ENCODE measurements around the gene ATF6. TPM values are rescaled to one million over a fixed set of nuclear protein-coding genes. Genes with fewer than 3 reads are reported as not detected.
A peak's percentile ranks its signal among the peaks of the same experiment; 100 is the strongest.

Gene ATF6
- total RNA-seq, 1 experiment from 2014 or later, result 10.6 TPM

DNA sequence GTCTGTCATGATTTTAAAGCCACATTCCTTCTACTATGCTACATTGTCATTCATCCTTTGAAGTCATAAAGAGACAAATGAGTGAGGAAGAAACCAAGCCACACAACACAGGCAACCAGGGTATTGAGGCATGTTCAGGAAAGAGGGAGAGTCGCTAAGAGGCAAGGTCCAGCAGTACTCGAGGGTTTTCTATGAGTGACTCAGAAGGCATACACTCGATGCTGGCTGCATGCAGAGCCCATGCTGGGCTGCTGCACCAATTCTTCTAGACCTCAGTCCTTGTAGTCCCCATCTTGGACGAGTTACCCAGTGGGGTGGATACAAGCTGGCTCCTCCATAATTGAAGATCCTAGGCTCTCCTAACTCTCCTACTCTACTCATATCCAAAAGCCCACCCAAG lies 199.9 kb downstream of the ATF6 start:
- ATAC-seq (no peak), DNase-seq (ENCODE audit: low spot score) (no peak)
- no peaks in the 10 kb centered on the region for H3K9me3 Mint-ChIP-seq
- H3K27ac Mint-ChIP-seq, result no peak overlapping the region
- H3K4me3 Mint-ChIP-seq, result no peak overlapping the region
- H3K27me3 Mint-ChIP-seq (ENCODE audit: low read depth), result no peaks in the 10 kb centered on the region
- no peaks in the 10 kb centered on the region for H3K36me3 Mint-ChIP-seq
- CTCF ChIA-PET, result interaction anchor here (0.8 kb wide), 1 partner anchor 106 kb away, joined by 3 read pairs; no protein-coding TSS in a partner anchor
- POLR2A ChIA-PET, result no interaction called here
- peaks cover 22% of the 10 kb centered on the region for H3K4me1 Mint-ChIP-seq
- TF ChIP-seq, protein P1, sequence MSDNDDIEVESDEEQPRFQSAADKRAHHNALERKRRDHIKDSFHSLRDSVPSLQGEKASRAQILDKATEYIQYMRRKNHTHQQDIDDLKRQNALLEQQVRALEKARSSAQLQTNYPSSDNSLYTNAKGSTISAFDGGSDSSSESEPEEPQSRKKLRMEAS (CRISPR knock-in tag; IDR thresholded peaks at IDR 0.05), result no peak
- TF ChIP-seq GTF2I (CRISPR knock-in tag; conservative IDR thresholded peaks at IDR 0.05), result no peak
- TF ChIP-seq GABPB1 (CRISPR knock-in tag; IDR thresholded peaks at IDR 0.05), result no peak
- TF ChIP-seq, protein P2, sequence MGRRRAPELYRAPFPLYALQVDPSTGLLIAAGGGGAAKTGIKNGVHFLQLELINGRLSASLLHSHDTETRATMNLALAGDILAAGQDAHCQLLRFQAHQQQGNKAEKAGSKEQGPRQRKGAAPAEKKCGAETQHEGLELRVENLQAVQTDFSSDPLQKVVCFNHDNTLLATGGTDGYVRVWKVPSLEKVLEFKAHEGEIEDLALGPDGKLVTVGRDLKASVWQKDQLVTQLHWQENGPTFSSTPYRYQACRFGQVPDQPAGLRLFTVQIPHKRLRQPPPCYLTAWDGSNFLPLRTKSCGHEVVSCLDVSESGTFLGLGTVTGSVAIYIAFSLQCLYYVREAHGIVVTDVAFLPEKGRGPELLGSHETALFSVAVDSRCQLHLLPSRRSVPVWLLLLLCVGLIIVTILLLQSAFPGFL (CRISPR knock-in tag; IDR thresholded peaks at IDR 0.05; ENCODE audit: borderline replicate concordance), result no peak
- TF ChIP-seq ATF1 (CRISPR knock-in tag; IDR thresholded peaks at IDR 0.05), result no peak
- TF ChIP-seq TP53 (CRISPR knock-in tag; IDR thresholded peaks at IDR 0.05), result no peak
- no peak for TF ChIP-seq TCF7 (CRISPR knock-in tag; IDR thresholded peaks at IDR 0.05; ENCODE audit: low read depth)
- TF ChIP-seq OVOL2 (CRISPR knock-in tag; IDR thresholded peaks at IDR 0.05; ENCODE audit: borderline replicate concordance), result no peak
- TF ChIP-seq RELA (CRISPR knock-in tag; IDR thresholded peaks at IDR 0.05; ENCODE audit: borderline replicate concordance), result no peak
- no peak for TF ChIP-seq SMAD3 (CRISPR knock-in tag; IDR thresholded peaks at IDR 0.05; ENCODE audit: borderline replicate concordance)
- TF ChIP-seq, protein P3, sequence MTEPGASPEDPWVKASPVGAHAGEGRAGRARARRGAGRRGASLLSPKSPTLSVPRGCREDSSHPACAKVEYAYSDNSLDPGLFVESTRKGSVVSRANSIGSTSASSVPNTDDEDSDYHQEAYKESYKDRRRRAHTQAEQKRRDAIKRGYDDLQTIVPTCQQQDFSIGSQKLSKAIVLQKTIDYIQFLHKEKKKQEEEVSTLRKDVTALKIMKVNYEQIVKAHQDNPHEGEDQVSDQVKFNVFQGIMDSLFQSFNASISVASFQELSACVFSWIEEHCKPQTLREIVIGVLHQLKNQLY (CRISPR knock-in tag; IDR thresholded peaks at IDR 0.05), result no peak

DNA sequence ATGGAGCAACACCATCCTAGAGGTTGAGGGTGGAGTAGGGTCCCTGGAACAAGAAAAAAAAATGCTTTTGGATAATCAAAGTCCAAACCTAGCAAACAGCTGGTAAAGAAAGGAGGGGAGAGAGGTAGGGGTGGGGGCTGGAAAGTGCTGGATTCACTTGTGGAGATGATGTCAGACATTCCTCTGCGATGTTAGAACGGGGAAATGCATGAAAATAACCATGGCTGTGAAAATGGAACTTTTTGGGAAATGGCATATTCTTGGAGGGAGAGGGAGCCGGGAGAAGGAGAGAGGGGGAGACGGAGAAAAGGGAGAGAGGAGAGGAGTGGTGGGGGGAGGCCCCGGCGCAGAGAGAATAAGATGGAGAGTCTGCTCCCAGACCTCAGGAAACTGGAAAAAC lies 203.9 kb downstream of the ATF6 start:
- DNase-seq (ENCODE audit: low spot score) (no peak), ATAC-seq (no peak)
- TF ChIP-seq, protein P4, sequence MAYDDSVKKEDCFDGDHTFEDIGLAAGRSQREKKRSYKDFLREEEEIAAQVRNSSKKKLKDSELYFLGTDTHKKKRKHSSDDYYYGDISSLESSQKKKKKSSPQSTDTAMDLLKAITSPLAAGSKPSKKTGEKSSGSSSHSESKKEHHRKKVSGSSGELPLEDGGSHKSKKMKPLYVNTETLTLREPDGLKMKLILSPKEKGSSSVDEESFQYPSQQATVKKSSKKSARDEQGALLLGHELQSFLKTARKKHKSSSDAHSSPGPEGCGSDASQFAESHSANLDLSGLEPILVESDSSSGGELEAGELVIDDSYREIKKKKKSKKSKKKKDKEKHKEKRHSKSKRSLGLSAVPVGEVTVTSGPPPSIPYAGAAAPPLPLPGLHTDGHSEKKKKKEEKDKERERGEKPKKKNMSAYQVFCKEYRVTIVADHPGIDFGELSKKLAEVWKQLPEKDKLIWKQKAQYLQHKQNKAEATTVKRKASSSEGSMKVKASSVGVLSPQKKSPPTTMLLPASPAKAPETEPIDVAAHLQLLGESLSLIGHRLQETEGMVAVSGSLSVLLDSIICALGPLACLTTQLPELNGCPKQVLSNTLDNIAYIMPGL (CRISPR knock-in tag; IDR thresholded peaks at IDR 0.05), result no peak
- TF ChIP-seq IRF2 (CRISPR knock-in tag; IDR thresholded peaks at IDR 0.05; ENCODE audit: borderline replicate concordance, low read depth), result no peak
- TF ChIP-seq, protein P5, sequence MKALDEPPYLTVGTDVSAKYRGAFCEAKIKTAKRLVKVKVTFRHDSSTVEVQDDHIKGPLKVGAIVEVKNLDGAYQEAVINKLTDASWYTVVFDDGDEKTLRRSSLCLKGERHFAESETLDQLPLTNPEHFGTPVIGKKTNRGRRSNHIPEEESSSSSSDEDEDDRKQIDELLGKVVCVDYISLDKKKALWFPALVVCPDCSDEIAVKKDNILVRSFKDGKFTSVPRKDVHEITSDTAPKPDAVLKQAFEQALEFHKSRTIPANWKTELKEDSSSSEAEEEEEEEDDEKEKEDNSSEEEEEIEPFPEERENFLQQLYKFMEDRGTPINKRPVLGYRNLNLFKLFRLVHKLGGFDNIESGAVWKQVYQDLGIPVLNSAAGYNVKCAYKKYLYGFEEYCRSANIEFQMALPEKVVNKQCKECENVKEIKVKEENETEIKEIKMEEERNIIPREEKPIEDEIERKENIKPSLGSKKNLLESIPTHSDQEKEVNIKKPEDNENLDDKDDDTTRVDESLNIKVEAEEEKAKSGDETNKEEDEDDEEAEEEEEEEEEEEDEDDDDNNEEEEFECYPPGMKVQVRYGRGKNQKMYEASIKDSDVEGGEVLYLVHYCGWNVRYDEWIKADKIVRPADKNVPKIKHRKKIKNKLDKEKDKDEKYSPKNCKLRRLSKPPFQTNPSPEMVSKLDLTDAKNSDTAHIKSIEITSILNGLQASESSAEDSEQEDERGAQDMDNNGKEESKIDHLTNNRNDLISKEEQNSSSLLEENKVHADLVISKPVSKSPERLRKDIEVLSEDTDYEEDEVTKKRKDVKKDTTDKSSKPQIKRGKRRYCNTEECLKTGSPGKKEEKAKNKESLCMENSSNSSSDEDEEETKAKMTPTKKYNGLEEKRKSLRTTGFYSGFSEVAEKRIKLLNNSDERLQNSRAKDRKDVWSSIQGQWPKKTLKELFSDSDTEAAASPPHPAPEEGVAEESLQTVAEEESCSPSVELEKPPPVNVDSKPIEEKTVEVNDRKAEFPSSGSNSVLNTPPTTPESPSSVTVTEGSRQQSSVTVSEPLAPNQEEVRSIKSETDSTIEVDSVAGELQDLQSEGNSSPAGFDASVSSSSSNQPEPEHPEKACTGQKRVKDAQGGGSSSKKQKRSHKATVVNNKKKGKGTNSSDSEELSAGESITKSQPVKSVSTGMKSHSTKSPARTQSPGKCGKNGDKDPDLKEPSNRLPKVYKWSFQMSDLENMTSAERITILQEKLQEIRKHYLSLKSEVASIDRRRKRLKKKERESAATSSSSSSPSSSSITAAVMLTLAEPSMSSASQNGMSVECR (CRISPR knock-in tag; IDR thresholded peaks at IDR 0.05; ENCODE audit: borderline replicate concordance), result no peak
- TF ChIP-seq, protein P3 (CRISPR knock-in tag; IDR thresholded peaks at IDR 0.05), result no peak
- H3K27ac Mint-ChIP-seq, result peak overlapping the region; percentile 54; the same call in 1 of the 2 replicates
- H3K27me3 Mint-ChIP-seq (ENCODE audit: low read depth), result no peaks in the 10 kb centered on the region
- no peak overlapping the region for H3K4me3 Mint-ChIP-seq
- peaks cover 18% of the 10 kb centered on the region for H3K4me1 Mint-ChIP-seq
- no peaks in the 10 kb centered on the region for H3K9me3 Mint-ChIP-seq
- POLR2A ChIA-PET, result interaction anchor here (1.7 kb wide), 1 partner anchor 54 kb away, joined by 4 read pairs; the partner anchor contains the start of gene OLFML2B
- CTCF ChIA-PET, result interaction anchor here (1.0 kb wide), 1 partner anchor 67 kb away, joined by 3 read pairs; no protein-coding TSS in a partner anchor
- H3K36me3 Mint-ChIP-seq, result no peaks in the 10 kb centered on the region

All from WTC11 (cell line).